Lower lobe of right lung (tissue), 2 donors: ENCODE results near the gene TBPL1. TPM values are rescaled to one million over a fixed set of nuclear protein-coding genes. Genes with fewer than 3 reads are reported as not detected.
"Not testable (repeated sequence)": the region's sequence is repeated elsewhere in the genome, so short reads cannot be mapped to it uniquely, and the experiment has no call there.

Experiments used
- ATAC-seq, 2 donors: fragments of 200-7000 bp; cut with Tn5 transposase; one replicate each; pipeline ENCODE4 v1.9.1; 2020 to 2022; ENCODE audit warnings: mild to moderate bottlenecking in 2 of 2, moderate library complexity in 2 of 2
- DNase-seq: peaks from one replicate; pipeline ENCODE4 v3.0.0-alpha.2; 2020
- H3K27ac ChIP-seq: fragments of 200-600 bp; one replicate; pipeline ENCODE4 v1.8.0; 2022
- H3K27me3 ChIP-seq: fragments of 200-600 bp; one replicate; pipeline ENCODE4 v1.8.0; 2022; ENCODE audit warnings: low read depth
- H3K36me3 ChIP-seq: fragments of 200-600 bp; one replicate; pipeline ENCODE4 v1.8.0; 2022; ENCODE audit warnings: mild to moderate bottlenecking
- H3K4me1 ChIP-seq: fragments of 200-600 bp; one replicate; pipeline ENCODE4 v1.8.0; 2022
- H3K4me3 ChIP-seq: fragments of 200-600 bp; one replicate; pipeline ENCODE4 v1.8.0; 2022; ENCODE audit warnings: mild to moderate bottlenecking
- H3K9me3 ChIP-seq: fragments of 200-600 bp; one replicate; pipeline ENCODE4 v1.8.0; 2022
- CTCF ChIP-seq: fragments of 200-600 bp; IDR thresholded peaks from one replicate; pipeline ENCODE4 v1.8.0; 2022; ENCODE audit warnings: antibody characterized with exemption, mild to moderate bottlenecking
- intact Hi-C: fragments of 100-400 bp; cut with DNase I; formaldehyde crosslinking; loops from one replicate; pipeline ENCODE4 v1.11.0; 2022
- total RNA-seq: library from RNA; stranded (reverse); fragmentation: NEBNext Ultra II Directional; extraction: Animal tissue kit (Norgen Biotek cat#: 25700); gene quantifications from one replicate; pipeline ENCODE4 v1.2.1, GENCODE V29; 2021
- donor health status: DM: no; HTN: yes; CAD: no; lungs with severe emphysema.

The TBPL1 gene
- total RNA-seq, 1 donor from 2014 or later: 21.1 TPM

- H3K9me3 ChIP-seq: no peaks in the 10 kb centered on the region
- no peak overlapping the region for H3K27ac ChIP-seq
- no peak overlapping the region for H3K4me3 ChIP-seq
- ATAC-seq: no peak
- peaks cover 9% of the 10 kb centered on the region for H3K4me1 ChIP-seq
- H3K27me3 ChIP-seq: no peaks in the 10 kb centered on the region
- TF ChIP-seq CTCF: no peak
- intact Hi-C loops: no loop called here
- DNase-seq: no peak
- H3K36me3 ChIP-seq: no peaks in the 10 kb centered on the region
Observed at GRCh38 chr6:133965817-133966360, 12.9 kb downstream of the TBPL1 start.

- intact Hi-C loops: no loop called here
- no peak for TF ChIP-seq CTCF
- ATAC-seq: no peak
- no peaks in the 10 kb centered on the region for H3K27me3 ChIP-seq
- peaks cover 9% of the 10 kb centered on the region for H3K4me1 ChIP-seq
- H3K9me3 ChIP-seq: no peaks in the 10 kb centered on the region
- no peak overlapping the region for H3K4me3 ChIP-seq
- no peak for DNase-seq
- no peaks in the 10 kb centered on the region for H3K36me3 ChIP-seq
- H3K27ac ChIP-seq: no peak overlapping the region
Observed at GRCh38 chr6:133966654-133967329, 13.8 kb downstream of the TBPL1 start.

GRCh38 chr6:133967347-133967746 is 14.3 kb downstream of the TBPL1 start:
- H3K4me3 ChIP-seq: no peak overlapping the region
- H3K27me3 ChIP-seq: no peaks in the 10 kb centered on the region
- no peak for TF ChIP-seq CTCF
- peaks cover 9% of the 10 kb centered on the region for H3K4me1 ChIP-seq
- H3K27ac ChIP-seq: no peak overlapping the region
- ATAC-seq: no peak
- no peak for DNase-seq
- no peaks in the 10 kb centered on the region for H3K36me3 ChIP-seq
- H3K9me3 ChIP-seq: no peaks in the 10 kb centered on the region
- intact Hi-C loops: no loop called here

- H3K9me3 ChIP-seq, H3K27me3 ChIP-seq, DNase-seq, H3K36me3 ChIP-seq, H3K4me3 ChIP-seq, intact Hi-C loops, H3K27ac ChIP-seq: not testable (repeated sequence)
- ATAC-seq: peak in 1 of 2 donors; percentile 21
- H3K4me1 ChIP-seq: peaks cover 14% of the 10 kb centered on the region
Observed at GRCh38 chr6:133967835-133968234, 14.8 kb downstream of the TBPL1 start.

- H3K27me3 ChIP-seq: no peaks in the 10 kb centered on the region
- ATAC-seq: no peak
- intact Hi-C loops: no loop called here
- TF ChIP-seq CTCF: no peak
- peaks cover 18% of the 10 kb centered on the region for H3K4me1 ChIP-seq
- H3K9me3 ChIP-seq: no peaks in the 10 kb centered on the region
- no peak overlapping the region for H3K27ac ChIP-seq
- DNase-seq: no peak
- H3K36me3 ChIP-seq: no peaks in the 10 kb centered on the region
- no peak overlapping the region for H3K4me3 ChIP-seq
Observed at GRCh38 chr6:133969285-133969920, 16.4 kb downstream of the TBPL1 start.

- TF ChIP-seq CTCF: no peak
Observed at GRCh38 chr6:133969921-133970295, 16.9 kb downstream of the TBPL1 start.

More at GRCh38 chr6:133969921-133970295, 16.9 kb downstream of the TBPL1 start:
- Histone ChIP-seq H3K27me3 (no peaks in the 10 kb centered on the region), H3K9me3 (no peaks in the 10 kb centered on the region), H3K36me3 (no peaks in the 10 kb centered on the region), H3K4me1 (peaks cover 14% of the 10 kb centered on the region), H3K27ac (no peak overlapping the region), H3K4me3 (no peak overlapping the region)
- intact Hi-C loops: loop anchor here (10.0 kb wide), 1 partner anchor 85 kb away; the partner anchor contains the start of gene SLC2A12
- no peak for DNase-seq
- no peak for ATAC-seq
